Esophagus squamous epithelium (tissue), 5 donors: Measurements from ENCODE around the gene GPD1L. TPM values are rescaled to one million over a fixed set of nuclear protein-coding genes. Genes with fewer than 3 reads are reported as not detected.

Experiments
- DNase-seq: peaks from one replicate; lab custom pipeline; 2025; lab: John Stamatoyannopoulos, UW
- H3K27ac ChIP-seq, 4 donors: fragments of 200-600 bp; sonication (generic); one replicate each; pipeline ENCODE4 v1.5.1; 2016 to 2019; ENCODE audit warnings: mild to moderate bottlenecking in 1 of 4
- H3K27me3 ChIP-seq, 4 donors: fragments of 200-600 bp; sonication (generic); 1 replicate in 3 of 4; 2 replicates in 1 of 4; pipeline versions ENCODE4 v1.5.1 to v1.6.0; 2017 to 2021; ENCODE audit warnings: antibody characterized with exemption in 1 of 4
- H3K36me3 ChIP-seq, 3 donors: fragments of 200-600 bp; sonication (generic); one replicate each; pipeline ENCODE4 v1.5.1; 2016 to 2019
- H3K4me1 ChIP-seq, 3 donors: fragments of 200-600 bp; sonication (generic); one replicate each; pipeline ENCODE4 v1.5.1; 2017 to 2019
- H3K4me3 ChIP-seq, 4 donors: fragments of 200-600 bp; sonication (generic); 1 replicate in 3 of 4; 2 replicates in 1 of 4; pipeline ENCODE4 v1.5.1; 2016 to 2019; ENCODE audit warnings: mild to moderate bottlenecking in 2 of 4, moderate library complexity in 1 of 4
- H3K9me3 ChIP-seq, 3 donors: fragments of 200-600 bp; sonication (generic); one replicate each; pipeline ENCODE4 v1.5.1; 2016 to 2019
- CTCF ChIP-seq, 6 experiments: fragments of 450-650 bp in 4 of 6; fragments of 200-600 bp in 2 of 6; sonication (generic) in 2 of 6; IDR thresholded peaks; one replicate each; pipeline ENCODE4 v1.5.1; 2016 to 2019; ENCODE audit warnings: antibody characterized with exemption in 6 of 6, mild to moderate bottlenecking in 4 of 6, moderate library complexity in 4 of 6
- POLR2A ChIP-seq, 4 donors: fragments of 450-650 bp; IDR thresholded peaks; one replicate each; pipeline ENCODE4 v1.6.1; 2017; ENCODE audit warnings: antibody characterized with exemption in 4 of 4, mild to moderate bottlenecking in 4 of 4, moderate library complexity in 3 of 4
- WGBS, 2 donors: methylation state at CpG; one replicate each; pipeline ENCODE4 v1.1.5; 2018; 5-methylcytosine and 5-hydroxymethylcytosine counted together
- intact Hi-C: fragments of 100-400 bp; cut with DNase I; formaldehyde crosslinking; loops from one replicate; pipeline ENCODE4 v1.15.0; 2022
- total RNA-seq, 4 donors: library from RNA; depleted of rRNA; stranded (reverse); fragments of >200 nt; gene quantifications; one replicate each; pipeline ENCODE4 v1.1.0, GENCODE V29; 2016
- donor health status: DM: yes; HTN: yes; CAD: no.

GPD1L gene
- total RNA-seq, 4 donors from 2014 or later, result 20.1 to 70.0 (median 45.0) TPM

GRCh38 chr3:32203854-32204253 lies 97.4 kb downstream of the GPD1L start:
- DNase-seq, result no peak
- H3K27ac ChIP-seq, result no peak overlapping the region
- intact Hi-C loops, result no loop called here
- H3K4me1 ChIP-seq, result peaks cover 0 to 6% (median 0%) of the 10 kb centered on the region in 3 donors
- H3K4me3 ChIP-seq, result no peak overlapping the region
- H3K9me3 ChIP-seq, result no peaks in the 10 kb centered on the region
- peaks cover 0 to 25% (median 0%) of the 10 kb centered on the region in 4 donors for H3K27me3 ChIP-seq
- H3K36me3 ChIP-seq, result no peaks in the 10 kb centered on the region
- no peak for TF ChIP-seq CTCF (IDR thresholded peaks at IDR 0.05)
- no peak for TF ChIP-seq POLR2A (IDR thresholded peaks at IDR 0.05)

DNA sequence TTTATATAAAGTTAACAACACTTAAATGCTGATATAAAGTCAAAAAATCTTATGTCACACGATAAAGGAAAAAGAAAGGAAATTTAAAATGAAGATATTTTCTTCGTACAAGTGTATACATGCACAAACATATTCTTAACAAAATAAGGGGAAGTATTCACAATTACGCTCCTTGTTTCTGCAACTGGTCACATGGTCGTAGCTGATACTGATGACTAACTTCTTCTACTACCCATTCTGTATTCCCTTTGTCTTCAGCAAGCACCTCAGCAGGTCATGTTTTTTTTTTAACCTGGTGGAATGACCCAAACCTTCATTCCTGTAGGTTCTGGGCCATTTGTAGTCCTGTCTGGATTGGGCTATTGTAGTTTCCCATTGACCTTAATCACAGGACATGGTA lies 102.0 kb downstream of the GPD1L start:
- no peak overlapping the region for H3K4me3 ChIP-seq
- WGBS, 2 donors, result 54 to 57% methylated on average over 4 of the region's 4 CpGs
- no peaks in the 10 kb centered on the region for H3K9me3 ChIP-seq
- no peaks in the 10 kb centered on the region for H3K4me1 ChIP-seq
- no peak overlapping the region for H3K27ac ChIP-seq
- no peak for DNase-seq
- intact Hi-C loops, result no loop called here
- no peak for TF ChIP-seq CTCF (IDR thresholded peaks at IDR 0.05)
- no peak for TF ChIP-seq POLR2A (IDR thresholded peaks at IDR 0.05)
- H3K27me3 ChIP-seq, result peaks cover 0 to 7% (median 0%) of the 10 kb centered on the region in 4 donors
- H3K36me3 ChIP-seq, result no peaks in the 10 kb centered on the region

DNA sequence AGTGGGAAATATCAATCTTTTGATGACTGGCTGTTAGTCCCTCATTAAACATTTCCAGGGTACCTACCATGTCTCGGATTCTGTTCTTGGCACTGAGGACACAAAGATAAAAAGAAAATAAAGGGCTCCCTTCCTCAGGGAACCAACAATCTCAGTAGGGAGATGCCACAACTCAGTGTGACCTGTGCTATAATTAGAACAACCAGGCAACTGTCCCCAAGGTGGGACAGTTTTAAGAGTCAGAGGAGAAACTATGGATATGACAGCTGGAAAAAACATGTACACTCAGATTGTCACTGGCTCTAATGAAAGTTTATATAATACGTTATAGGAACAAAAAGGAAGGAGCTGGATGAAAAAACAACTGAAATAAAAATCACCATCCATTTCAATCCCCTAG lies 108.8 kb downstream of the GPD1L start:
- Histone ChIP-seq H3K27ac (no peak overlapping the region), H3K27me3 (peaks cover 0 to 13% (median 0%) of the 10 kb centered on the region in 4 donors), H3K36me3 (no peaks in the 10 kb centered on the region), H3K4me1 (no peaks in the 10 kb centered on the region), H3K4me3 (no peak overlapping the region), H3K9me3 (peaks cover 0 to 5% (median 0%) of the 10 kb centered on the region in 3 donors)
- intact Hi-C loops, result no loop called here
- TF ChIP-seq POLR2A (IDR thresholded peaks at IDR 0.05), result no peak
- TF ChIP-seq CTCF (IDR thresholded peaks at IDR 0.05), result no peak
- no peak for DNase-seq
- 86 to 92% methylated on average over 2 of the region's 2 CpGs for whole genome bisulfite sequencing, 2 donors

DNA sequence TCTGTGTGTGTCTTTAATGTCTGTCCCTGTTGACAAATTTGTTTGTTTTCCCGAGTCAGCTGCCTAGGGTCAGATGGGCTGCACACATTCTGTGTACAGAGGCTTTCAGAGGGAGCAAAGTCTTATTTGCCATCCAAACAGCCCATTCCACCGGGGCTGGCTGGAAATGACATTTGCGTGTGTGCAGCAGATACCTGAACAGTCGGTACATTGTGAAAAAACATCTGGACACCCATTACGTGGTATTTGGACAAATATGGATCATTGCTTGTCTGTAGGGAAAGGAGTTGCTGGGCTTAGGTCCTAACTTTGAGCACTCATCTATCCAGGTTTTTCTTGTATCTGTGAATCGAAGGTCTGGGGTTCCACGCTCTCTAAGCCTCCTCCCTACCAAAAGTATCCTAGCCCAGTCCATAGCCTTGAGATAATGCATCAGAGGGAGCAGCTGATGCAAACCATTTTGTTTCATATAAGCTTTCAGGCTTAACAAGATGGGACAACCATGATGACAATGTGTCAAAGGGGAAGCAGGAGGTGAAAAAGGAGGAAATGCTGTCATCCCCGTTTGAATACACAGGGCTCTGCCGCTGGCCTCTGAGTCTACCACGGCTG lies 109.9 kb downstream of the GPD1L start:
- Histone ChIP-seq H3K4me3 (no peak overlapping the region), H3K27me3 (peaks cover 0 to 13% (median 0%) of the 10 kb centered on the region in 4 donors), H3K9me3 (peaks cover 0 to 5% (median 0%) of the 10 kb centered on the region in 3 donors), H3K27ac (no peak overlapping the region), H3K36me3 (no peaks in the 10 kb centered on the region), H3K4me1 (no peaks in the 10 kb centered on the region)
- TF ChIP-seq POLR2A (IDR thresholded peaks at IDR 0.05) (no peak), CTCF (IDR thresholded peaks at IDR 0.05) (no peak)
- DNase-seq, result no peak
- WGBS, 2 donors, result 61 to 69% methylated on average over 10 of the region's 10 CpGs
- intact Hi-C loops, result no loop called here

DNA sequence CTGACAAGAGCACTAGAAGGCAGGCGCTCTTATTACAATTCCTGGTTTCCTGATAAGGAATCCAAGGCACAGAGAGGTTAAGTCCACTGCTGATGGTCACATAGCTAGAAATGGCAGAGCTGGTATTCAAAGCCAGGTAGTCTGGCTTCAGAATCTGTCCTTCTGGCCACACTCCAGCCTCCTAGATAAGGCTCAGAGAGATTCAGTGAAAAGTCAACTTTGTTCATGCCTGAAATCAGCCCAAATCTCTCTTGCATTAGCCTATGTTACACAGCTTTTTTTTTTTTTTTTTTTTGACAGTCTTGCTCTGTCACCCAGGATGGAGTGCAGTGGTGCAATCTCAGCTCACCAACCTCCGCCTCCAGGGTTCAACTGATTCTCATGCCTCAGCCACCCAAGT lies 110.9 kb downstream of the GPD1L start:
- no peaks in the 10 kb centered on the region for H3K4me1 ChIP-seq
- 78 to 86% methylated on average over 1 to 2 of the region's 2 CpGs for WGBS, 2 donors
- H3K4me3 ChIP-seq, result no peak overlapping the region
- H3K36me3 ChIP-seq, result no peaks in the 10 kb centered on the region
- no peak for DNase-seq
- H3K9me3 ChIP-seq, result peaks cover 0 to 5% (median 0%) of the 10 kb centered on the region in 3 donors
- no peak overlapping the region for H3K27ac ChIP-seq
- TF ChIP-seq CTCF (IDR thresholded peaks at IDR 0.05) (no peak), POLR2A (IDR thresholded peaks at IDR 0.05) (no peak)
- H3K27me3 ChIP-seq, result peaks cover 0 to 13% (median 0%) of the 10 kb centered on the region in 4 donors
- intact Hi-C loops, result no loop called here

Other genes with a start within 250 kb of the GPD1L start
- gene OSBPL10, start 125.4 kb upstream of the GPD1L start, total RNA-seq, result 10 to 100 TPM; 13.8 to 65.3 (median 41.0) TPM
- 1 to 10 TPM; 2.5 to 7.2 (median 4.6) TPM for gene ZNF860, start 124.9 kb upstream of the GPD1L start, total RNA-seq
- gene CMTM8, start 132.1 kb downstream of the GPD1L start, total RNA-seq, result 1 to 10 TPM; 3.8 to 7.4 (median 4.3) TPM